ENCODE results near the gene CHRNB4.

GRCh38 chr15:78627348-78627747, 13.7 kb downstream of the CHRNB4 start:
- TF ChIP-seq, protein P1, sequence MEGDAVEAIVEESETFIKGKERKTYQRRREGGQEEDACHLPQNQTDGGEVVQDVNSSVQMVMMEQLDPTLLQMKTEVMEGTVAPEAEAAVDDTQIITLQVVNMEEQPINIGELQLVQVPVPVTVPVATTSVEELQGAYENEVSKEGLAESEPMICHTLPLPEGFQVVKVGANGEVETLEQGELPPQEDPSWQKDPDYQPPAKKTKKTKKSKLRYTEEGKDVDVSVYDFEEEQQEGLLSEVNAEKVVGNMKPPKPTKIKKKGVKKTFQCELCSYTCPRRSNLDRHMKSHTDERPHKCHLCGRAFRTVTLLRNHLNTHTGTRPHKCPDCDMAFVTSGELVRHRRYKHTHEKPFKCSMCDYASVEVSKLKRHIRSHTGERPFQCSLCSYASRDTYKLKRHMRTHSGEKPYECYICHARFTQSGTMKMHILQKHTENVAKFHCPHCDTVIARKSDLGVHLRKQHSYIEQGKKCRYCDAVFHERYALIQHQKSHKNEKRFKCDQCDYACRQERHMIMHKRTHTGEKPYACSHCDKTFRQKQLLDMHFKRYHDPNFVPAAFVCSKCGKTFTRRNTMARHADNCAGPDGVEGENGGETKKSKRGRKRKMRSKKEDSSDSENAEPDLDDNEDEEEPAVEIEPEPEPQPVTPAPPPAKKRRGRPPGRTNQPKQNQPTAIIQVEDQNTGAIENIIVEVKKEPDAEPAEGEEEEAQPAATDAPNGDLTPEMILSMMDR (IDR thresholded peaks at IDR 0.05) = no peak
- TF ChIP-seq EZH2 (IDR thresholded peaks at IDR 0.05; ENCODE audit: borderline replicate concordance, insufficient read depth, low read depth, low read length, poor library complexity, severe bottlenecking) = no peak
